Aorta (tissue), 5 donors: ENCODE data around the gene GRM8. TPM values are rescaled to one million over a fixed set of nuclear protein-coding genes. Genes with fewer than 3 reads are reported as not detected.

Experiments
- ATAC-seq: fragments of 200-7000 bp; cut with Tn5 transposase; one replicate; pipeline ENCODE4 v1.9.1; 2022; ENCODE audit warnings: moderate library complexity; ENCODE audit not compliant: low FRiP score
- DNase-seq, 2 donors: peaks; one replicate each; pipeline ENCODE4 v3.0.0-alpha.2; 2020
- H3K27ac ChIP-seq, 2 donors: one replicate each; pipeline ENCODE4 v1.5.1; 2013; ENCODE audit warnings: low read length in 2 of 2, mild to moderate bottlenecking in 2 of 2, moderate library complexity in 2 of 2, control low read depth in 1 of 2, inconsistent platforms in 1 of 2, low read depth in 1 of 2
- H3K27me3 ChIP-seq, 2 donors: one replicate each; pipeline ENCODE4 v1.6.1; 2013; ENCODE audit warnings: control low read depth in 1 of 2, low read length in 1 of 2, mild to moderate bottlenecking in 1 of 2, moderate library complexity in 1 of 2; ENCODE audit not compliant: insufficient read depth in 2 of 2, control insufficient read depth in 1 of 2
- H3K36me3 ChIP-seq, 2 donors: one replicate each; pipeline ENCODE4 v1.6.1; 2013; ENCODE audit warnings: control low read depth in 1 of 2, low read length in 1 of 2, mild to moderate bottlenecking in 1 of 2; ENCODE audit not compliant: insufficient read depth in 2 of 2, control insufficient read depth in 1 of 2
- H3K4me1 ChIP-seq, 2 donors: one replicate each; pipeline ENCODE4 v1.6.1; 2013; ENCODE audit warnings: low read length in 2 of 2, control low read depth in 1 of 2, mild to moderate bottlenecking in 1 of 2, moderate library complexity in 1 of 2; ENCODE audit not compliant: insufficient read depth in 2 of 2, control insufficient read depth in 1 of 2
- H3K4me3 ChIP-seq, 2 donors: one replicate each; pipeline ENCODE4 v1.5.1; 2013; ENCODE audit warnings: low read length in 2 of 2, control low read depth in 1 of 2, mild to moderate bottlenecking in 1 of 2
- H3K9me3 ChIP-seq: one replicate; pipeline ENCODE4 v1.6.1; 2013; ENCODE audit warnings: mild to moderate bottlenecking, low read length; ENCODE audit not compliant: control insufficient read depth
- WGBS, 2 donors: extraction: QIAGEN DNeasy Blood & Tissue Kit; methylation state at CpG; one replicate each; pipeline ENCODE4 v1.1.7; 2013; 5-methylcytosine and 5-hydroxymethylcytosine counted together
- intact Hi-C, 2 donors: fragments of 100-400 bp; cut with DNase I; formaldehyde crosslinking; loops; one replicate each; pipeline versions ENCODE4 v1.14.2 to v1.15.0; 2022
- polyA plus RNA-seq, 2 donors: library from polyadenylated mRNA; stranded (reverse); fragments of 200-250 nt; gene quantifications; one replicate each; pipeline ENCODE4 v1.2.3, GENCODE V29; 2013
- total RNA-seq, 2 donors: library from RNA; stranded (reverse); fragmentation: NEBNext Ultra II Directional; extraction: Animal tissue kit (Norgen Biotek cat#: 25700); gene quantifications; one replicate each; pipeline ENCODE4 v1.2.1, GENCODE V29; 2021
- donor health status: healthy with polysubstance abuse.
- donor health status: Bipolar disorder and iron deficiency.
- donor health status: DM: no; HTN: no; CAD: no.
- donor health status: DM: no; HTN: no; CAD: no.
- donor health status: DM: yes; HTN: yes; CAD: no.

The GRM8 gene
- total and polyA plus RNA-seq, 4 donors = 0.20 TPM; not detected in 3

DNA sequence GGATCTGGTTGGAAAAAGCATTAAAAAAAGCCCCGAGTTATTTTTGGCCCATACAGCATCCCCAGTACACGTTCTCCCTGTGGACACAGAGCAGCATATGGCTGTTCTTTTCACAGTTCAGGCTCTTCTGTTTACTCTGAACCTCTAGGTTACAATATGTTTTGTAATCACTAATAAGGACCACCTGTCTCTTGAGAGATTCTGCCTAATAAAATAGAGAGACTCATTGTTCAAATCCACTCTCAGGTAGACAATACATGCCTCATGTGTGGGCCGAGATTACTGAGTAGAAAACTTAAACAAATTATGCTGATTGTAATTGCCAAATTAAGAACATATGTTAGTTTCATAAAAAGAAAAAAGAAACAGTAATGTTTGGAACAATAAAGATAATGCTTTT lies 647.7 kb downstream of the GRM8 start:
- Histone ChIP-seq H3K4me1 (no peaks in the 10 kb centered on the region), H3K36me3 (no peaks in the 10 kb centered on the region), H3K27me3 (no peaks in the 10 kb centered on the region), H3K4me3 (no peak overlapping the region), H3K27ac (no peak overlapping the region), H3K9me3 (no peaks in the 10 kb centered on the region)
- 22 to 29% methylated on average over 3 of the region's 3 CpGs for WGBS, 2 donors
- ATAC-seq (no peak), DNase-seq (no peak)
- intact Hi-C loops = no loop called here

GRCh38 chr7:126589068-126589684 lies 663.6 kb downstream of the GRM8 start:
- H3K9me3 ChIP-seq = no peaks in the 10 kb centered on the region
- 85 to 87% methylated on average over 6 of the region's 6 CpGs for WGBS, 2 donors
- intact Hi-C loops = no loop called here
- no peaks in the 10 kb centered on the region for H3K27me3 ChIP-seq
- ATAC-seq (no peak), DNase-seq (no peak)
- no peaks in the 10 kb centered on the region for H3K36me3 ChIP-seq
- H3K4me1 ChIP-seq = no peaks in the 10 kb centered on the region
- no peak overlapping the region for H3K27ac ChIP-seq
- H3K4me3 ChIP-seq = no peak overlapping the region

DNA sequence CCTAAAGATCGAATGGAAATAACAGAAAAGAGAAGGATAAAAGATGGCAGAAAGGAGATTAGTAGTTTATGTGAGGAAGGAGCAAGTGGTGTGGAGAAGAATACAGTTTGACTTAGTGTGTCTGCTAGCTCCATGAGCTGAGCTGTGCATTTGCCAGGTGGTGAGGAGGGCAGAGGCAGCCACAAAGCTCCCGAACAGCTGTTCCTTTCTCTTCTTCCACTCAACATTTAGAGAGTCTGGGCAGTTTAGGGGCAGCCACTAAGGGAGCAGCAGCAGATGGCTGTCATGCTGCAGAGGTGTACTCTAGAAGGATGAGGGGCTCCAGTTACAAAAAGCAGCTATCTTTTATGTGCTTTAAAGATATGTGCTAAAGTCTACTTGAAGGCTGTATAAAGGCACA lies 674.4 kb downstream of the GRM8 start:
- Histone ChIP-seq H3K4me3 (no peak overlapping the region), H3K4me1 (no peaks in the 10 kb centered on the region), H3K36me3 (no peaks in the 10 kb centered on the region), H3K27ac (no peak overlapping the region), H3K27me3 (no peaks in the 10 kb centered on the region), H3K9me3 (no peaks in the 10 kb centered on the region)
- intact Hi-C loops = no loop called here
- 52 to 62% methylated on average over 2 of the region's 2 CpGs for WGBS, 2 donors
- no peak for DNase-seq
- no peak for ATAC-seq

DNA sequence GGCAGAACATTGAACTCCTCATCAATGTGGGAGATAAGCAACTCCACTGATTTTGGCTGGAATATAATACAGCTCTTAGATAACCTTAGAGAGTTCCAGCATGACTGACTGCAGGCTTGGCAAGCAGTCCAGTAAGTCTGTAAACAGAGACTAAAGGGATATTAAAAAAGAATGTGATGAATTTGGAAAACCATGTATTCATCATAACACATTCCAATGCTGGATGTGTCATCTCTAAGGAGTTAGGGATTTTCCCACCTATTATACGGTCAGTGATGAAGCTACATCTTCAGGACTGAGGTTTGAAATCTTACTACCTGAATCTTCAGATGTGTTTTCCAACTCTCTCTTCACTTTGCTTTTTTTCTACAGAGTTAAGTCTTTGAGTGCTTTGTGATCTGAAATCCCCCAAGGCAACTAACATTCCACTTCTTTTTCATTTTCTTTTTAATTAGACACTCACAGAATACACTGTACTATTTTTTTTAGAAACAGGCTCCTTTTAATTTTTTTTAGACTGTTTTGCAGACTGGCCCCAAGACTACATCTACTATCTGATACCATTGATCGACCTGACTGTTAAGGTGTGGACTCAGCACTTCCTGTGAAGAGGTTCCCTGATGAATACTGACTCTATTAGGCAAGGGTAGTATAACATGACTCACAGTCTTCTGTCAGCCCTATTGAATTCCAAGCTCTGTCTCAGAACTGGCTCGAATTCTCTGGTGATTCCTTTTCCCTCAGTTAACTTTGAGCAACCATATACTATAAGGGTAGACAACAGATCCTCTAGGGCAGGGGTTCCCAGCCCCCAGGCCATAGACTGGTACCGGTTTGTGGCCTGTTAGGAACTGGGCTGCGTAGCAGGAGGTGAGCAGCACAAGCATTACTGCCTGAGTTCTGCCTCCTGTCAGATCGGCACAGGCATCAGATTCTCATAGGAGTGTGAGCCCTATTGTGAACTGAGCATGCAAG lies 678.2 kb downstream of the GRM8 start:
- DNase-seq (no peak), ATAC-seq (peak; percentile 41)
- H3K9me3 ChIP-seq = no peaks in the 10 kb centered on the region
- H3K36me3 ChIP-seq = no peaks in the 10 kb centered on the region
- 67 to 72% methylated on average over 6 of the region's 6 CpGs for WGBS, 2 donors
- H3K4me1 ChIP-seq = no peaks in the 10 kb centered on the region
- no peak overlapping the region for H3K4me3 ChIP-seq
- H3K27ac ChIP-seq = no peak overlapping the region
- intact Hi-C loops = no loop called here
- H3K27me3 ChIP-seq = no peaks in the 10 kb centered on the region

GRCh38 chr7:126570845-126571244 lies 681.9 kb downstream of the GRM8 start:
- ATAC-seq = no peak
- intact Hi-C loops = no loop called here

DNA sequence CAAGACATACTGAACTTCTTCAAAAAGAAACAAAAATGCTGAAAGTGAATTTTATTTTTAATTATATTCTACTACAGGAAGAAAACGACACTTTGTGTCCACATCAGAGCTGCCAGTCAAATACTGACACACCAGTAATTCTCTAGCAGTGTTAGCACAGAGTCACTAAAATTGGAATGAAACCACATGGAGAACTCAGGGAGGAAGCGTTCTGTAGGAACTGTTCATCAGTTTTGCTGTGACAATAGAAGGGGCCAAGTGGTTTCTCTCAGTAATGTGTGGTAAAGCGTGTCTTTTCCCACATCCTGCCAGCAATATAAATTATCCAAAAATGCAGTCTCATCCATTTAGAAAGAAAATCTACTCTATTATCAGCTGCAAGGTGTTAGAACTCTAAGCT lies 683.3 kb downstream of the GRM8 start:
- H3K4me3 ChIP-seq = no peak overlapping the region
- 33 to 48% methylated on average over 3 of the region's 3 CpGs for WGBS, 2 donors
- H3K4me1 ChIP-seq = no peaks in the 10 kb centered on the region
- ATAC-seq (no peak), DNase-seq (no peak)
- no peaks in the 10 kb centered on the region for H3K9me3 ChIP-seq
- no peaks in the 10 kb centered on the region for H3K27me3 ChIP-seq
- no peak overlapping the region for H3K27ac ChIP-seq
- H3K36me3 ChIP-seq = no peaks in the 10 kb centered on the region
- intact Hi-C loops = no loop called here

More at GRCh38 chr7:126570845-126571244, 681.9 kb downstream of the GRM8 start:
- WGBS, 2 donors = 91 to 93% methylated on average over 1 of the region's 1 CpG
- no peak overlapping the region for H3K4me3 ChIP-seq
- no peaks in the 10 kb centered on the region for H3K27me3 ChIP-seq
- no peak overlapping the region for H3K27ac ChIP-seq
- H3K36me3 ChIP-seq = no peaks in the 10 kb centered on the region
- DNase-seq = no peak
- no peaks in the 10 kb centered on the region for H3K9me3 ChIP-seq
- no peaks in the 10 kb centered on the region for H3K4me1 ChIP-seq

DNA sequence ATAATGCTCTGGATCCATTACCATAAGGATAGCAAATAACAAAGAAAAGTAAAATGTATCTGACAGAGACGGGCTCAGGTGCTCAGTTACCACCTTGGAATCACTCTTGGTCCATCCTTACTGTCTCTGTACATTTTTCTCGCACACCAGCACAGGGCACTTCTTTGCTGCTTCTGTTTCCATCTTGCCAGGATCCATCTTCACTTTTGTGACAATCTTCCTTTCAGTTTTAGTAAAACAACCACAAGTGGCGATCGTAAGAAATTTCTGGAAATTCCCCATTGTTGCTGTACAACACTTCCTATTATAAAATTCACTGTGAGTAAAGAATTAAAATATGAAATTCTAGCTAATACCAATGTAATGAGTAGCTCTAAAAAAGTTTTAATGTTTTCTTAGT lies 695.5 kb downstream of the GRM8 start:
- DNase-seq (no peak), ATAC-seq (no peak)
- Histone ChIP-seq H3K4me1 (no peaks in the 10 kb centered on the region), H3K4me3 (no peak overlapping the region), H3K9me3 (no peaks in the 10 kb centered on the region), H3K27ac (no peak overlapping the region), H3K27me3 (no peaks in the 10 kb centered on the region), H3K36me3 (no peaks in the 10 kb centered on the region)
- intact Hi-C loops = no loop called here
- WGBS, 2 donors = 64 to 71% methylated on average over 4 of the region's 4 CpGs

- Histone ChIP-seq H3K4me1 (no peaks in the 10 kb centered on the region), H3K4me3 (no peak overlapping the region), H3K27ac (no peak overlapping the region), H3K27me3 (no peaks in the 10 kb centered on the region), H3K9me3 (no peaks in the 10 kb centered on the region), H3K36me3 (no peaks in the 10 kb centered on the region)
- DNase-seq = no peak
- no peak for ATAC-seq
- intact Hi-C loops = no loop called here
- WGBS, 2 donors = 78 to 80% methylated on average over 5 of the region's 5 CpGs
Measured at GRCh38 chr7:126541406-126541805, 711.3 kb downstream of the GRM8 start.

- no peak for ATAC-seq
- no peak for DNase-seq
- H3K27me3 ChIP-seq = peaks cover 0 to 1% of the 10 kb centered on the region in 2 donors
- H3K9me3 ChIP-seq = peaks cover 1% of the 10 kb centered on the region
- intact Hi-C loops = no loop called here
- H3K4me1 ChIP-seq = no peaks in the 10 kb centered on the region
- H3K36me3 ChIP-seq = no peaks in the 10 kb centered on the region
- no peak overlapping the region for H3K27ac ChIP-seq
- WGBS, 2 donors = 64 to 69% methylated on average over 5 of the region's 5 CpGs
- no peak overlapping the region for H3K4me3 ChIP-seq
Measured at GRCh38 chr7:126535176-126535575, 717.6 kb downstream of the GRM8 start.
